Measurements from ENCODE around the gene LRRTM3.

LRRTM3 gene

GRCh38 chr10:67127441-67127840, 201.6 kb downstream of the LRRTM3 start:
- DNase-seq (ENCODE audit: low spot score), result no peak

GRCh38 chr10:67140641-67141040, 214.8 kb downstream of the LRRTM3 start:
- DNase-seq (ENCODE audit: low spot score), result no peak

- DNase-seq (ENCODE audit: low spot score), result no peak
Measured at GRCh38 chr10:67141300-67141699, 215.5 kb downstream of the LRRTM3 start.

- no peak for DNase-seq (ENCODE audit: low spot score)
Measured at GRCh38 chr10:67144530-67144929, 218.7 kb downstream of the LRRTM3 start.
